Muscle layer of duodenum (tissue), 2 donors: ENCODE results near the gene DMWD.

Experiments used
- H3K27ac ChIP-seq: one replicate; pipeline ENCODE4 v1.7.0; 2013; ENCODE audit warnings: mild to moderate bottlenecking, low read length
- H3K27me3 ChIP-seq: one replicate; pipeline ENCODE4 v1.7.0; 2013; ENCODE audit warnings: low read depth, mild to moderate bottlenecking, control low read depth, low read length
- H3K36me3 ChIP-seq, 2 donors: one replicate each; pipeline ENCODE4 v1.7.0; 2013; ENCODE audit warnings: low read length in 2 of 2, control low read depth in 1 of 2, mild to moderate bottlenecking in 1 of 2; ENCODE audit not compliant: insufficient read depth in 2 of 2, control insufficient read depth in 1 of 2
- H3K4me1 ChIP-seq, 2 donors: one replicate each; pipeline ENCODE4 v1.7.0; 2013; ENCODE audit warnings: low read length in 2 of 2, mild to moderate bottlenecking in 2 of 2, control low read depth in 1 of 2, moderate library complexity in 1 of 2; ENCODE audit not compliant: insufficient read depth in 2 of 2, control insufficient read depth in 1 of 2
- H3K4me3 ChIP-seq, 2 donors: one replicate each; pipeline ENCODE4 v1.7.0; 2013; ENCODE audit warnings: low read length in 2 of 2, low read depth in 1 of 2, mild to moderate bottlenecking in 1 of 2
- H3K9me3 ChIP-seq, 2 donors: one replicate each; pipeline ENCODE4 v1.7.0; 2013; ENCODE audit warnings: low read length in 2 of 2, control low read depth in 1 of 2, mild to moderate bottlenecking in 1 of 2; ENCODE audit not compliant: control insufficient read depth in 1 of 2
- donor health status: healthy.

The DMWD gene

DNA sequence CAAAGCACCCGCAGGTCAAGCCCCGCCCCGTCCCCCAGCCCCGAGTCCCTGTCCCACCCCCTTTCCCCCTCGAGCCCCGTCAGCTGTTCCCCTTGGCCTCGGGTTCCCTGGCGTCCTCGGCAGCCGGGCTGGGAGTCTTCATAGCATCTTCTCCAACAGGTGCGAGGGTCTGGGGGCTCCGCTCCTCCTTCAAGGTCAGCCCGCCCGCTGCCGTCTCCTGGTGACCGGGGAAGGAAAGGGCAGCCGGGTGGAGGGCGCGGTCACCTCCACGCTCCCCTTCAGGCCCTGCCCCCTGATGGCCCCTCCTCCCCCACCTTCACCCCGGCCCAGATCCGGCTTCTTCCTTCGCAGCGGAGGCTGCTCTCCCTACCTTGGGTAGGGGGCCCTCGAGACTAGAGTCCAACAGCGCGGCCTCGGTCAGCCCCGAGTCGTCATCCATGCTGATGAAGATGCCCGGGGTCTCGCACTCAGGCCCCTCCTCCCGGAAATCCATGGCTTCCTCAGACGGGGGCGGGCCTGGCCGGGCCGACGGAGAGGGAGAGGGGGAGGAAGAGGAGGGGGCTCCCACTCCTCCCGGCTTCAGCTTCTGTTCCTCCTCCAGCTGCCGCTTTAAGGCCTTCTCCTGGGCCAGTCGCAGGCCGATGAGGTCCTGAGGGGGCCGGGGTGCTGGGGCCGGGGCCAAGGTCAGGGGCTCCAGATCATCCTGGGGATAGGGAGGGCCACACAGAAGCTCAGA, 23.0 kb upstream of the DMWD start:
- Histone ChIP-seq H3K9me3 (no peaks in the 10 kb centered on the region), H3K27ac (no peak overlapping the region), H3K4me3 (peak overlapping the region in 1 of 2 donors; percentile 51), H3K27me3 (no peaks in the 10 kb centered on the region), H3K4me1 (peaks cover 0 to 20% of the 10 kb centered on the region in 2 donors), H3K36me3 (peaks cover 7 to 16% of the 10 kb centered on the region in 2 donors)

DNA sequence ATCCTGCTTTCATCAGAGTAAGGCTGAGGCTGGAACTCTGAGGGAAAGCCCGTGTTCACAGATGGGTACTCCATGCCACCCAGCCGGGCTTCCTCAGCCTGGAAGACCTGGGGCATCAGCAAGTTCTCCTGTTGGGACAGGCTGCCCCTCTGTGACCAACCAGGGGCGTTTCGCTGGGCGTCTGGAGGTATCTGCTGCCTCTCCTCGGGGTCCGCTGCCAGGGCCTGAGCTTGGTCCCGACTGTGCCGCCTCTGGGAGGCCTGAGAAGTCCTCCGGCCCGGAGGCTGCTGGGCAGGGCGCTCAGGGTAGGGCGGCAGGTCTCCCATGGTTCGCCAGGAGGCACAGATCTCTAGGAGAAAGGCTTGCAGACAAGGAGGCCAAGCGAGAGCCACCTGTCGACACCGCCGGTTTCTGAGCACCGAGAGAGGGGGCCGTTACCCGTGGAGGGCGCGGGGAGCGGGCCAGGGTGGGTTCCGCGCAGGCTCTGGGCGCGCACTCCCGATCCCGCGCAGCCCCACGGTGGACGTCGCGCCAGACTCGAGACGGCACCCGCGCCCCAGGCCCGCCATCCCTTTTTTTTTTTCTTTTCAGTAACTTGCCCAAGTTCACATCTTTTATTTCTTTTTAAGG, 22.3 kb upstream of the DMWD start, which contains the start of gene RSPH6A:
Gene RSPH6A, minus strand, starts transcription at position 458 of the 630 bp plus-strand sequence. Its CDS starts 132 bp downstream, at position 326.
- H3K4me3 ChIP-seq = peak within 1 kb of the TSS in 1 of 2 donors; percentile 51
- H3K9me3 ChIP-seq = no peaks in the 10 kb centered on the region
- no peaks in the 10 kb centered on the region for H3K27me3 ChIP-seq
- H3K36me3 ChIP-seq = peaks cover under 1 to 10% of the 10 kb centered on the region in 2 donors
- H3K27ac ChIP-seq = no peak within 1 kb of the TSS
- peaks cover 0 to 20% of the 10 kb centered on the region in 2 donors for H3K4me1 ChIP-seq

GRCh38 chr19:45814166-45814780, 21.6 kb upstream of the DMWD start:
- Histone ChIP-seq H3K9me3 (no peaks in the 10 kb centered on the region), H3K27me3 (no peaks in the 10 kb centered on the region), H3K4me1 (peaks cover 0 to 23% of the 10 kb centered on the region in 2 donors), H3K27ac (no peak overlapping the region), H3K36me3 (peaks cover 0 to 3% of the 10 kb centered on the region in 2 donors), H3K4me3 (no peak overlapping the region)

DNA sequence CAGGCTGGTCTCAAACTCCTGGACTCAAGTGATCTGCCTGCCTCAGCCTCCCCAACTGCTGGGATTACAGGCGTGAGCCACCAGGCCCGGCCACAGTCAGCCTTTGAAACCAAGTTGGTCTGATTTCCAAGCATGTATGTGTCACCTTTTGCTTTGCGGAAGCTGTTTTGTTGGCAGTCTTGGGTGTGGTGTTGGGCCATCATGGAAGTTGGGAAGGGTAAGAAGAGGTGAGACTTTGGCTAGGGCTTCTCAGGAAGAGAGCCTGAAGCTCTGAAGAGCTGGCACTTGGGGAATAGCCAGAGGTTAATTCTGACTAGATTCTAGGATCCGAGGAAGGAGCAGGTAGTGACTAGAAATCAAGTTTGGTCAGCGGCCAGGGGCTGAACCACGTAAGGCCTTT, 19.7 kb upstream of the DMWD start:
- no peaks in the 10 kb centered on the region for H3K27me3 ChIP-seq
- no peaks in the 10 kb centered on the region for H3K36me3 ChIP-seq
- no peak overlapping the region for H3K27ac ChIP-seq

DNA sequence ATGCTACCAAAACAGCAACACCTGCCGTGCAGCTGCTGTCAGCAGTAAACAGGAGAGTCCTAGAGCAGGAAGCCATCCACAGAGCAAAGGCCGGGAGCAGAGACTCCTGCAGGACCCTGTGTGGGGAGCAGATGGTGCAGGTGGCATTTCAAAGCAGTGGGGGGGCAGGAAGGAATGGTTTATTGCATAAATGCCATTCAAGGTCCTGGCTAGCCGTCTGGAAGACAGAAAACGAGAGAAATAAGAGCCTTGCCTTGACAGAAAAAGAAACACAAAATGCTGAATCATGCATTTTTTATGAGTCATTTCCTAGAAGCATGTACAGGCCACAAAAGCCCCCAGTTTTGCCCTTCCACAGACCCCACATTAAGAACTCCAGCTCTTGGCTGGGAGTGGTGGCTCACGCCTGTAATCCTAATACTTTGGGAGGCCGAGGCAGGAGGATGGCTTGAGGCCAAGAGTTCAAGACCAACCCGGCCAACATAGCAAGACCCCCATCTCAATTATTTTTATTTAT, 17.1 kb upstream of the DMWD start:
- Histone ChIP-seq H3K27ac (no peak overlapping the region), H3K27me3 (no peaks in the 10 kb centered on the region), H3K4me1 (peaks cover 0 to 4% of the 10 kb centered on the region in 2 donors), H3K4me3 (no peak overlapping the region), H3K9me3 (no peaks in the 10 kb centered on the region), H3K36me3 (no peaks in the 10 kb centered on the region)

More for the DNA sequence above, 19.7 kb upstream of the DMWD start:
- Histone ChIP-seq H3K4me1 (peaks cover 0 to 23% of the 10 kb centered on the region in 2 donors), H3K4me3 (no peak overlapping the region), H3K9me3 (no peaks in the 10 kb centered on the region)

DNA sequence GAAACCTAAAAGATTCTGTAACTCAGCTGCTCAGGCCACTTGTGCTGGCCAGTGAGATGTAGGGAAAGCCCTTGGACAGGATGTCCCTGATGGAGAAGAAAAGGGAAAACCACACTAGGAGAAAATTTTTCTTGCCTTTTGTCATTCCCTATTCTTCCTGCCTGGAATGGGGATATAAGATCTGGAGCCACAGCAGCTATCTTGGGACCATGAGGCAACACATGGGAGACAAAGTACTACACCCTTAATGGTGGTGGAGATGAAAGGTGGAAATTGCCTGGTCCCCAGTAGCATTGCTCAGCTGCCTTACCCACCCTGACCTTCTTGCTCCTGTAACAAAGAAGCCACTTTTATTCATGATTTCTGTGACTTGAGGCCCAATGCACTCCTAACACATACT, 13.1 kb upstream of the DMWD start:
- Histone ChIP-seq H3K27me3 (no peaks in the 10 kb centered on the region), H3K9me3 (no peaks in the 10 kb centered on the region), H3K27ac (no peak overlapping the region), H3K4me3 (no peak overlapping the region), H3K4me1 (peaks cover 0 to 3% of the 10 kb centered on the region in 2 donors), H3K36me3 (no peaks in the 10 kb centered on the region)

GRCh38 chr19:45804959-45805230, 12.2 kb upstream of the DMWD start:
- H3K36me3 ChIP-seq = no peaks in the 10 kb centered on the region
- no peak overlapping the region for H3K27ac ChIP-seq
- H3K9me3 ChIP-seq = no peaks in the 10 kb centered on the region
- H3K4me1 ChIP-seq = peaks cover 0 to 3% of the 10 kb centered on the region in 2 donors
- no peak overlapping the region for H3K4me3 ChIP-seq
- H3K27me3 ChIP-seq = no peaks in the 10 kb centered on the region

- no peaks in the 10 kb centered on the region for H3K4me1 ChIP-seq
- no peak overlapping the region for H3K4me3 ChIP-seq
- H3K9me3 ChIP-seq = no peaks in the 10 kb centered on the region
- no peaks in the 10 kb centered on the region for H3K36me3 ChIP-seq
- no peak overlapping the region for H3K27ac ChIP-seq
- no peaks in the 10 kb centered on the region for H3K27me3 ChIP-seq
Measured at GRCh38 chr19:45804140-45804958, 11.7 kb upstream of the DMWD start.

DNA sequence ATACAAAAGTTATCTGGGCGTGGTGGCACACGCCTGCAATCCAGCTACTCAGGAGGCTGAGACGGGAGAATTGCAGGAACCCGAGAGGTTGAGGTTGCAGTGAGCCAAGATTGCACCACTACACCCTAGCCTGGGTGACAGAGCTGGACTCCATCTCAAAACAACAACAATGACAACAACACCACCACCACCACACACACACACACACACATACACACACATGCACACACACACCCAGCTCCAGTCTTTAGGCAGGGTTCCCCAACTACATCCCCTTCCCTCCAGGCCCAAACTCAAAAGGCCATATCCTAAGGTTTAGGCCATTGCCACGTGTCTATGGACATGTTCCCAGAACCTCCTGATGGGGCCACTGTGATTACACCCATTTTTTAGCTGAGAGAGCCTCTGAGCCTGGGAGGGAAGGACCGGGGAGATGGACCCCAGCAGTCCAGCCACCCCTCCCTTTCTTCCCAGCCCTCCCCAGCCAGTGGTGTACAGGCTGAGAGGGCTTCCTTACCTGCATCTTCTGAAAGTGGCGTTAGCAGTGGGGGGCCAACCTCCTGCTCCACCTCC, 9.0 kb upstream of the DMWD start:
- H3K9me3 ChIP-seq = no peaks in the 10 kb centered on the region
- H3K27me3 ChIP-seq = no peaks in the 10 kb centered on the region
- H3K4me3 ChIP-seq = no peak overlapping the region
- no peak overlapping the region for H3K27ac ChIP-seq
- peaks cover 0 to 6% of the 10 kb centered on the region in 2 donors for H3K4me1 ChIP-seq
- no peaks in the 10 kb centered on the region for H3K36me3 ChIP-seq

DNA sequence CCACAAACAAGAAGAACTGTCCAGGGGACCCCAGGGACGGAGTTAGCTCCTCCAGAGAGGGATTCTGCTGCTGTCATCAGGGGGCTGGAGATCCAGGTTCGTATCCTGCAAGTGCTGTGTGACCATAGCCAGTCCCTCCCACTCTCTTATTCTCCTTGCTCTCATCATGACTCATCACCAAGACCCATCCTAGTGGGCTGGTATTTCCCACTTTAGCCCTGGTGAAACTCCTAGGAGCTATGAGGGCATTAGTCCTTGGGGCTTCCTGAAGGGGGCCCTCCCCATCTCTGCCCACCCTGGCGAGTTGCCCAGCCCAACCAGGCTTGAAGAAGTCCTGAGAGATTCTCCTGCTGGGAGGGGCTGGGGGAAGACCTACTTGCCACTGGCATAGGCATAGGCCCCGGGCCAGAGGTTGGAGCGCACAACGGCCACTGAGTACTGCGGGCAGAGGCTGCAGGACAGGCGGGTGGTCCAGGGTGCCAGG, 7.5 kb upstream of the DMWD start:
- Histone ChIP-seq H3K4me3 (no peak overlapping the region), H3K36me3 (no peaks in the 10 kb centered on the region), H3K9me3 (no peaks in the 10 kb centered on the region), H3K27me3 (no peaks in the 10 kb centered on the region), H3K4me1 (peaks cover 0 to 6% of the 10 kb centered on the region in 2 donors), H3K27ac (no peak overlapping the region)
